ENCODE measurements around the gene CPVL. TPM values are rescaled to one million over a fixed set of nuclear protein-coding genes. Genes with fewer than 3 reads are reported as not detected.

CPVL gene
- total RNA-seq, 2 donors from 2014 or later: 4.0 to 17.9 TPM

- ATAC-seq (no peak), DNase-seq (no peak)
- TF ChIP-seq POLR2A (IDR thresholded peaks at IDR 0.05): no peak
- TF ChIP-seq CTCF (IDR thresholded peaks at IDR 0.05): no peak
- Histone ChIP-seq H3K4me3 (no peak overlapping the region), H3K36me3 (replicated peaks in 1 of 2; ENCODE audit: insufficient read depth in 1 of 2, low read depth in 2 of 2) (no peaks in the 10 kb centered on the region), H3K4me1 (peaks cover 4% of the 10 kb centered on the region), H3K27me3 (no peaks in the 10 kb centered on the region), H3K27ac (no peak overlapping the region), H3K9me3 (no peaks in the 10 kb centered on the region)
- intact Hi-C loops (cut with DNase I): no loop called here
- WGBS, 2 donors: 65 to 88% methylated on average over 2 of the region's 2 CpGs
Observed at GRCh38 chr7:29033584-29033983, 112.8 kb downstream of the CPVL start.

GRCh38 chr7:29032146-29032545 is 114.2 kb downstream of the CPVL start:
- Histone ChIP-seq H3K36me3 (replicated peaks in 1 of 2; ENCODE audit: insufficient read depth in 1 of 2, low read depth in 2 of 2) (no peaks in the 10 kb centered on the region), H3K27me3 (no peaks in the 10 kb centered on the region), H3K4me1 (peaks cover 4% of the 10 kb centered on the region), H3K4me3 (no peak overlapping the region), H3K9me3 (no peaks in the 10 kb centered on the region), H3K27ac (no peak overlapping the region)
- no peak for ATAC-seq
- DNase-seq: no peak
- intact Hi-C loops (cut with DNase I): no loop called here
- WGBS, 2 donors: 85 to 92% methylated on average over 4 of the region's 4 CpGs
- TF ChIP-seq CTCF (IDR thresholded peaks at IDR 0.05) (no peak), POLR2A (IDR thresholded peaks at IDR 0.05) (no peak)

- Histone ChIP-seq H3K36me3 (replicated peaks in 1 of 2; ENCODE audit: insufficient read depth in 1 of 2, low read depth in 2 of 2) (no peaks in the 10 kb centered on the region), H3K27ac (no peak overlapping the region), H3K4me3 (no peak overlapping the region), H3K9me3 (no peaks in the 10 kb centered on the region), H3K27me3 (no peaks in the 10 kb centered on the region), H3K4me1 (peaks cover 4% of the 10 kb centered on the region)
- TF ChIP-seq CTCF (IDR thresholded peaks at IDR 0.05) (no peak), POLR2A (IDR thresholded peaks at IDR 0.05) (no peak)
- DNase-seq (no peak), ATAC-seq (no peak)
- intact Hi-C loops (cut with DNase I): no loop called here
- 82 to 84% methylated on average over 3 of the region's 3 CpGs for WGBS, 2 donors
Observed at GRCh38 chr7:29030781-29031275, 115.5 kb downstream of the CPVL start.

- Histone ChIP-seq H3K4me3 (no peak overlapping the region), H3K4me1 (no peaks in the 10 kb centered on the region), H3K27me3 (no peaks in the 10 kb centered on the region), H3K27ac (no peak overlapping the region), H3K9me3 (no peaks in the 10 kb centered on the region), H3K36me3 (replicated peaks in 1 of 2; ENCODE audit: insufficient read depth in 1 of 2, low read depth in 2 of 2) (no peaks in the 10 kb centered on the region)
- WGBS, 2 donors: 90 to 96% methylated on average over 4 to 6 of the region's 6 CpGs
- intact Hi-C loops (cut with DNase I): no loop called here
- no peak for TF ChIP-seq POLR2A (IDR thresholded peaks at IDR 0.05)
- no peak for TF ChIP-seq CTCF (IDR thresholded peaks at IDR 0.05)
- DNase-seq: no peak
- no peak for ATAC-seq
Observed at GRCh38 chr7:29022291-29022988, 123.9 kb downstream of the CPVL start.

GRCh38 chr7:29019896-29020295 is 126.4 kb downstream of the CPVL start:
- ATAC-seq: no peak
- DNase-seq: no peak
- Histone ChIP-seq H3K36me3 (replicated peaks in 1 of 2; ENCODE audit: insufficient read depth in 1 of 2, low read depth in 2 of 2) (no peaks in the 10 kb centered on the region), H3K9me3 (no peaks in the 10 kb centered on the region), H3K4me1 (no peaks in the 10 kb centered on the region), H3K27me3 (no peaks in the 10 kb centered on the region), H3K27ac (no peak overlapping the region), H3K4me3 (no peak overlapping the region)
- no peak for TF ChIP-seq CTCF (IDR thresholded peaks at IDR 0.05)
- no peak for TF ChIP-seq POLR2A (IDR thresholded peaks at IDR 0.05)
- intact Hi-C loops (cut with DNase I): no loop called here
- WGBS, 2 donors: 90 to 95% methylated on average over 5 of the region's 5 CpGs

Data from body of pancreas (tissue), 4 donors.